Measurements from ENCODE around the gene ADGRG1.

The ADGRG1 gene

DNA sequence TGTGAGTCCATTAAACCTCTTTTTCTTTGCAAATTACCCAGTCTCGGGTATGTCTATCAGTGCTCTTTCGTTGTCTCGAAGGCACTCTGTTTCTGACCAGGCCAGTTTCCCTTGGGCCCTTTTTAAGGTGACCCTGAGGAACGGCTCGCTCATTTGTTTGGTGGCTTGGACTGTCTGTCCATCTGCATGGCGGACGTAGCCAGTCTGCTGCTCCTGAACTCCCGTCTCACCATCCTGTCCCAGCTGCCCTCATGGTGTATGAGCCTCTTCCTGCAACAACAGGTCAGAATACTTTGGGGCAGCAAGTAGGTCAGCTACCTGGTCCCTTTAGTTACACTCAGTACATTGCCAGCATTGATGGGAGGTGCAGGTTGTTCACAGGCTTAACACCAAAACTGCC lies 85.2 kb downstream of the ADGRG1 start:
- DNase-seq = no peak
- intact Hi-C loops (cut with DNase I; ENCODE audit: low total_unique reads) = no loop called here

DNA sequence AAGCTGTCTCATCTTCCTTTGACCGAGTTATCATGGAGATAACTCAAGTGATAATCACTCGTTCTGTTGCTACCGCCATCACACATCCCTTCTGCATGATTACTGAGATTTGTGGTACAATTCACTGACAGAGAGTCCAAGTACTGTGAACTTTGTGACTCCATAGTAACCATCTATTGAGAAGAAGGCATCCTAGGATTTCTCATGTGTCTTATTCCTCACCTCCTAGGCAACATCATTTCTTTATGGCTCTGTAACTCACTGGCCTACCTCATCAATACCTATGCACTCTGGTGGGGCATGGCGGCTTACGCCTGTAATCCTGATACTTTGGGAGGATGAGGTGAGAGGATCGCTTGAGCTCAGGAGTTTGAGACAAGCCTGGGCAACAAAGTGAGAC lies 85.6 kb downstream of the ADGRG1 start:
- H3K27ac ChIP-seq = no peak overlapping the region
- intact Hi-C loops (cut with DNase I; ENCODE audit: low total_unique reads) = no loop called here
- H3K9me3 ChIP-seq = no peaks in the 10 kb centered on the region
- no peak for DNase-seq
- peaks cover 0 to 5% of the 10 kb centered on the region in 2 donors for H3K27me3 ChIP-seq
- no peaks in the 10 kb centered on the region for H3K4me1 ChIP-seq
- H3K36me3 ChIP-seq = no peaks in the 10 kb centered on the region
- TF ChIP-seq, protein P1, sequence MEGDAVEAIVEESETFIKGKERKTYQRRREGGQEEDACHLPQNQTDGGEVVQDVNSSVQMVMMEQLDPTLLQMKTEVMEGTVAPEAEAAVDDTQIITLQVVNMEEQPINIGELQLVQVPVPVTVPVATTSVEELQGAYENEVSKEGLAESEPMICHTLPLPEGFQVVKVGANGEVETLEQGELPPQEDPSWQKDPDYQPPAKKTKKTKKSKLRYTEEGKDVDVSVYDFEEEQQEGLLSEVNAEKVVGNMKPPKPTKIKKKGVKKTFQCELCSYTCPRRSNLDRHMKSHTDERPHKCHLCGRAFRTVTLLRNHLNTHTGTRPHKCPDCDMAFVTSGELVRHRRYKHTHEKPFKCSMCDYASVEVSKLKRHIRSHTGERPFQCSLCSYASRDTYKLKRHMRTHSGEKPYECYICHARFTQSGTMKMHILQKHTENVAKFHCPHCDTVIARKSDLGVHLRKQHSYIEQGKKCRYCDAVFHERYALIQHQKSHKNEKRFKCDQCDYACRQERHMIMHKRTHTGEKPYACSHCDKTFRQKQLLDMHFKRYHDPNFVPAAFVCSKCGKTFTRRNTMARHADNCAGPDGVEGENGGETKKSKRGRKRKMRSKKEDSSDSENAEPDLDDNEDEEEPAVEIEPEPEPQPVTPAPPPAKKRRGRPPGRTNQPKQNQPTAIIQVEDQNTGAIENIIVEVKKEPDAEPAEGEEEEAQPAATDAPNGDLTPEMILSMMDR (IDR thresholded peaks at IDR 0.05) = no peak
- H3K4me3 ChIP-seq = no peak overlapping the region

More for the DNA sequence above, 85.2 kb downstream of the ADGRG1 start:
- no peak overlapping the region for H3K27ac ChIP-seq
- no peaks in the 10 kb centered on the region for H3K9me3 ChIP-seq
- TF ChIP-seq, protein P1 (IDR thresholded peaks at IDR 0.05) = no peak
- no peak overlapping the region for H3K4me3 ChIP-seq
- no peaks in the 10 kb centered on the region for H3K4me1 ChIP-seq
- no peaks in the 10 kb centered on the region for H3K36me3 ChIP-seq
- peaks cover 0 to 5% of the 10 kb centered on the region in 2 donors for H3K27me3 ChIP-seq

Measured in tibial artery (tissue), 4 donors.